ENCODE measurements around the gene PLPP7. TPM values are rescaled to one million over a fixed set of nuclear protein-coding genes. Genes with fewer than 3 reads are reported as not detected.
"Not testable (repeated sequence)": the region's sequence is repeated elsewhere in the genome, so short reads cannot be mapped to it uniquely, and the experiment has no call there.

Gene PLPP7
- total RNA-seq, 2 donors from 2014 or later = not detected

- Mint-ChIP-seq H3K27ac (peak overlapping the region; percentile 18), H3K9me3 (no peaks in the 10 kb centered on the region), H3K36me3 (ENCODE audit: low read depth) (no peaks in the 10 kb centered on the region), H3K4me3 (no peak overlapping the region), H3K4me1 (no peaks in the 10 kb centered on the region), H3K27me3 (no peaks in the 10 kb centered on the region)
- ATAC-seq (replicated peaks) = no peak
Measured at GRCh38 chr9:131312822-131313770, 23.6 kb downstream of the PLPP7 start.

- H3K36me3 Mint-ChIP-seq (ENCODE audit: low read depth) = no peaks in the 10 kb centered on the region
- ATAC-seq (replicated peaks) = no peak
- no peaks in the 10 kb centered on the region for H3K4me1 Mint-ChIP-seq
- no peak overlapping the region for H3K27ac Mint-ChIP-seq
- no peaks in the 10 kb centered on the region for H3K9me3 Mint-ChIP-seq
- no peaks in the 10 kb centered on the region for H3K27me3 Mint-ChIP-seq
- no peak overlapping the region for H3K4me3 Mint-ChIP-seq
Measured at GRCh38 chr9:131318231-131319085, 28.9 kb downstream of the PLPP7 start.

GRCh38 chr9:131319486-131319885, 30.0 kb downstream of the PLPP7 start:
- Mint-ChIP-seq H3K9me3 (no peaks in the 10 kb centered on the region), H3K4me3 (no peak overlapping the region), H3K36me3 (ENCODE audit: low read depth) (no peaks in the 10 kb centered on the region), H3K4me1 (no peaks in the 10 kb centered on the region), H3K27me3 (no peaks in the 10 kb centered on the region), H3K27ac (no peak overlapping the region)
- ATAC-seq (replicated peaks) = no peak

- no peak for ATAC-seq (replicated peaks)
- Mint-ChIP-seq H3K9me3 (no peaks in the 10 kb centered on the region), H3K4me3 (no peak overlapping the region)
Measured at GRCh38 chr9:131320031-131320685, 30.6 kb downstream of the PLPP7 start.

GRCh38 chr9:131323629-131324028, 34.1 kb downstream of the PLPP7 start:
- Mint-ChIP-seq H3K27me3 (no peaks in the 10 kb centered on the region), H3K4me3 (no peak overlapping the region), H3K36me3 (ENCODE audit: low read depth) (no peaks in the 10 kb centered on the region), H3K27ac (no peak overlapping the region), H3K9me3 (no peaks in the 10 kb centered on the region), H3K4me1 (no peaks in the 10 kb centered on the region)
- ATAC-seq (replicated peaks) = no peak

More at GRCh38 chr9:131320031-131320685, 30.6 kb downstream of the PLPP7 start:
- Mint-ChIP-seq H3K36me3 (ENCODE audit: low read depth) (no peaks in the 10 kb centered on the region), H3K27me3 (no peaks in the 10 kb centered on the region), H3K27ac (no peak overlapping the region), H3K4me1 (no peaks in the 10 kb centered on the region)

GRCh38 chr9:131324736-131325679, 35.5 kb downstream of the PLPP7 start:
- H3K4me3 Mint-ChIP-seq = no peak overlapping the region
- no peaks in the 10 kb centered on the region for H3K9me3 Mint-ChIP-seq
- ATAC-seq (replicated peaks) = no peak
- H3K4me1 Mint-ChIP-seq = no peaks in the 10 kb centered on the region
- no peaks in the 10 kb centered on the region for H3K36me3 Mint-ChIP-seq (ENCODE audit: low read depth)
- H3K27me3 Mint-ChIP-seq = no peaks in the 10 kb centered on the region
- H3K27ac Mint-ChIP-seq = no peak overlapping the region

GRCh38 chr9:131329241-131329641, 39.7 kb downstream of the PLPP7 start:
- Mint-ChIP-seq H3K4me3 (no peak overlapping the region), H3K27me3 (no peaks in the 10 kb centered on the region), H3K36me3 (ENCODE audit: low read depth) (no peaks in the 10 kb centered on the region), H3K27ac (no peak overlapping the region), H3K9me3 (no peaks in the 10 kb centered on the region), H3K4me1 (no peaks in the 10 kb centered on the region)
- ATAC-seq (replicated peaks) = no peak

GRCh38 chr9:131330814-131331600, 41.5 kb downstream of the PLPP7 start:
- H3K9me3 Mint-ChIP-seq = no peaks in the 10 kb centered on the region
- H3K4me3 Mint-ChIP-seq = no peak overlapping the region
- H3K27me3 Mint-ChIP-seq = no peaks in the 10 kb centered on the region
- H3K4me1 Mint-ChIP-seq = no peaks in the 10 kb centered on the region
- peak overlapping the region; percentile 11 for H3K27ac Mint-ChIP-seq
- ATAC-seq (replicated peaks) = no peak
- H3K36me3 Mint-ChIP-seq (ENCODE audit: low read depth) = no peaks in the 10 kb centered on the region

GRCh38 chr9:131331996-131332395, 42.5 kb downstream of the PLPP7 start:
- not testable (repeated sequence) for H3K9me3 Mint-ChIP-seq; H3K4me3 Mint-ChIP-seq; H3K4me1 Mint-ChIP-seq; H3K36me3 Mint-ChIP-seq (ENCODE audit: low read depth); H3K27ac Mint-ChIP-seq; H3K27me3 Mint-ChIP-seq; ATAC-seq (replicated peaks)

- H3K27ac Mint-ChIP-seq = no peak overlapping the region
- H3K4me3 Mint-ChIP-seq = no peak overlapping the region
- no peaks in the 10 kb centered on the region for H3K27me3 Mint-ChIP-seq
- H3K9me3 Mint-ChIP-seq = no peaks in the 10 kb centered on the region
- no peaks in the 10 kb centered on the region for H3K4me1 Mint-ChIP-seq
- H3K36me3 Mint-ChIP-seq (ENCODE audit: low read depth) = no peaks in the 10 kb centered on the region
- ATAC-seq (replicated peaks) = no peak
Measured at GRCh38 chr9:131333771-131334628, 44.5 kb downstream of the PLPP7 start.

- H3K4me3 Mint-ChIP-seq = no peak overlapping the region
- H3K36me3 Mint-ChIP-seq (ENCODE audit: low read depth) = no peaks in the 10 kb centered on the region
- H3K27me3 Mint-ChIP-seq = no peaks in the 10 kb centered on the region
- H3K27ac Mint-ChIP-seq = no peak overlapping the region
- no peaks in the 10 kb centered on the region for H3K4me1 Mint-ChIP-seq
- no peak for ATAC-seq (replicated peaks)
- no peaks in the 10 kb centered on the region for H3K9me3 Mint-ChIP-seq
Measured at GRCh38 chr9:131334629-131335367, 45.3 kb downstream of the PLPP7 start.

- Mint-ChIP-seq H3K27ac (no peak overlapping the region), H3K9me3 (no peaks in the 10 kb centered on the region), H3K4me3 (no peak overlapping the region), H3K36me3 (ENCODE audit: low read depth) (no peaks in the 10 kb centered on the region), H3K4me1 (no peaks in the 10 kb centered on the region), H3K27me3 (no peaks in the 10 kb centered on the region)
- no peak for ATAC-seq (replicated peaks)
Measured at GRCh38 chr9:131335368-131335755, 45.8 kb downstream of the PLPP7 start.
